HCT116 (cell line): ENCODE measurements around the gene DVL1. TPM values are rescaled to one million over a fixed set of nuclear protein-coding genes. Genes with fewer than 3 reads are reported as not detected.
A peak's percentile ranks its signal among the peaks of the same experiment; 100 is the strongest.

Experiments used
- ATAC-seq: fragments of 200-7000 bp; cut with Tn5 transposase; 2 replicates; pipeline ENCODE4 v1.9.1; 2020; ENCODE audit warnings: mild to moderate bottlenecking, moderate library complexity
- BruUV-seq: library from RNA; stranded (reverse); fragments of 400-500 nt; replicated peaks from 2 replicates; lab custom pipeline; 2021; lab: Mats Ljungman, UMichigan
- CTCF ChIA-PET: fragments of 300-600 bp; sonication (Branson Sonifier 250); formaldehyde crosslinking; loops from one replicate; lab custom pipeline; 2021; ENCODE audit warnings: antibody characterized with exemption; lab: Charles Lee
- POLR2A ChIA-PET: fragments of 300-600, 350-600 bp; sonication (Branson Sonifier 250); formaldehyde crosslinking; loops from one replicate; lab custom pipeline; 2021; ENCODE audit warnings: antibody characterized with exemption; lab: Charles Lee
- RAD21 ChIA-PET, 2 experiments: fragments of 300-600 bp; sonication (Branson Sonifier 250); formaldehyde crosslinking; loops; one replicate each; lab custom pipeline; 2023; ENCODE audit warnings: low total read pairs in 2 of 2; ENCODE audit not compliant: uncharacterized antibody in 2 of 2, unreplicated experiment in 2 of 2, low non-redundant PET in 1 of 2; lab: Charles Lee
- DNase-seq: peaks from one replicate; pipeline ENCODE4 v3.0.0-alpha.2; 2010; ENCODE audit warnings: low read depth, low spot score
- H2AFZ ChIP-seq: fragments of 200-600 bp; shearing (Covaris generic), sonication (generic); 2 replicates; pipeline ENCODE4 v1.6.1; 2017; ENCODE audit warnings: low read depth, mixed run types, mixed read lengths, antibody characterized with exemption, low read length; ENCODE audit not compliant: poor library complexity, severe bottlenecking
- H3K27ac ChIP-seq: 2 replicates; pipeline ENCODE4 v1.5.1; 2012; ENCODE audit warnings: low read depth, low read length
- H3K27me3 ChIP-seq: fragments of 200-600 bp; sonication (generic); 2 replicates; pipeline ENCODE4 v1.6.1; 2016; ENCODE audit warnings: mixed run types, low read length, mixed read lengths; ENCODE audit not compliant: insufficient read depth
- H3K36me3 ChIP-seq, 2 experiments: fragments of 200-500 bp in 1 of 2; fragments of 200-600 bp in 1 of 2; sonication (Bioruptor generic) in 1 of 2; sonication (generic) in 1 of 2; 2 replicates each; pipeline versions ENCODE4 v1.5.1 to v1.6.1; 2014 to 2016; ENCODE audit warnings: low read length in 2 of 2, inconsistent platforms in 1 of 2, mixed read lengths in 1 of 2, mixed run types in 1 of 2; ENCODE audit not compliant: insufficient read depth in 2 of 2, control insufficient read depth in 1 of 2
- H3K4me1 ChIP-seq, 2 experiments: fragments of 200-600 bp in 1 of 2; sonication (generic) in 1 of 2; 2 replicates each; pipeline versions ENCODE4 v1.5.1 to v1.6.1; 2012 to 2017; ENCODE audit warnings: low read length in 2 of 2, inconsistent platforms in 1 of 2, mild to moderate bottlenecking in 1 of 2, mixed read lengths in 1 of 2, mixed run types in 1 of 2, moderate library complexity in 1 of 2; ENCODE audit not compliant: insufficient read depth in 2 of 2, control insufficient read depth in 1 of 2
- H3K4me2 ChIP-seq: fragments of 200-600 bp; sonication (generic); 2 replicates; pipeline ENCODE4 v1.6.1; 2017; ENCODE audit warnings: mixed run types, low read length, mixed read lengths
- H3K4me3 ChIP-seq, 2 experiments: fragments of 200-600 bp in 1 of 2; sonication (generic) in 1 of 2; replicated peaks in 1 of 2; 2 replicates each; pipeline ENCODE4 v1.5.1; 2011 to 2016; ENCODE audit warnings: low read length in 2 of 2, control low read depth in 1 of 2, low read depth in 1 of 2, mild to moderate bottlenecking in 1 of 2, mixed read lengths in 1 of 2, mixed run types in 1 of 2
- H3K79me2 ChIP-seq: fragments of 200-600 bp; sonication (generic); 2 replicates; pipeline ENCODE4 v1.6.1; 2017; ENCODE audit warnings: mild to moderate bottlenecking, mixed run types, low read length, moderate library complexity, mixed read lengths; ENCODE audit not compliant: insufficient read depth
- H3K9ac ChIP-seq: fragments of 200-600 bp; sonication (generic); 2 replicates; pipeline ENCODE4 v1.6.1; 2016; ENCODE audit warnings: low read length, mixed read lengths
- H3K9me2 ChIP-seq: fragments of 200-600 bp; sonication (generic), shearing (Covaris generic); 2 replicates; pipeline ENCODE4 v1.6.1; 2017; ENCODE audit warnings: mixed run types, mild to moderate bottlenecking, moderate library complexity; ENCODE audit not compliant: insufficient read depth
- H3K9me3 ChIP-seq, 2 experiments: fragments of 200-500 bp in 1 of 2; fragments of 200-600 bp in 1 of 2; sonication (Bioruptor generic) in 1 of 2; sonication (generic) in 1 of 2; 2 replicates each; pipeline ENCODE4 v1.6.1; 2014 to 2017; ENCODE audit warnings: low read length in 2 of 2, mixed read lengths in 2 of 2, inconsistent platforms in 1 of 2, low read depth in 1 of 2, mild to moderate bottlenecking in 1 of 2, mixed run types in 1 of 2, moderate library complexity in 1 of 2; ENCODE audit not compliant: control insufficient read depth in 1 of 2, insufficient read depth in 1 of 2
- H4K20me1 ChIP-seq: fragments of 200-600 bp; sonication (generic), shearing (Covaris generic); 2 replicates; pipeline ENCODE4 v1.6.1; 2017; ENCODE audit warnings: mixed run types, mild to moderate bottlenecking, moderate library complexity; ENCODE audit not compliant: insufficient read depth
- EZH2 ChIP-seq: fragments of 200-600 bp; sonication (generic); IDR thresholded peaks from 2 replicates; pipeline ENCODE4 v1.6.1; 2017; ENCODE audit warnings: antibody characterized with exemption, mixed run types
- TCF7L2 ChIP-seq: IDR thresholded peaks from 2 replicates; pipeline ENCODE4 v1.7.0; 2011; ENCODE audit warnings: borderline replicate concordance, inconsistent platforms; ENCODE audit not compliant: insufficient read depth, insufficient read length; ENCODE audit errors: extremely low read depth
- ZFX ChIP-seq: fragments of 450-650 bp; IDR thresholded peaks from 2 replicates; pipeline ENCODE4 v1.6.1; 2017
- ZNF274 ChIP-seq: fragments of 200-500 bp; sonication (Bioruptor generic); IDR thresholded peaks from 2 replicates; pipeline ENCODE4 v1.6.1; 2014; ENCODE audit warnings: mild to moderate bottlenecking, low read depth, low read length, inconsistent platforms
- intact Hi-C: fragments of 100-400 bp; cut with micrococcal nuclease; formaldehyde crosslinking; loops from 2 replicates; pipeline ENCODE4 v1.10.0; 2022
- total RNA-seq: library from RNA; stranded (reverse); gene quantifications from one replicate; pipeline ENCODE4 v1.2.1, GENCODE V29; 2021; ENCODE audit not compliant: unreplicated experiment

The DVL1 gene
- total RNA-seq, 1 experiment from 2014 or later, result 160 TPM

DNA sequence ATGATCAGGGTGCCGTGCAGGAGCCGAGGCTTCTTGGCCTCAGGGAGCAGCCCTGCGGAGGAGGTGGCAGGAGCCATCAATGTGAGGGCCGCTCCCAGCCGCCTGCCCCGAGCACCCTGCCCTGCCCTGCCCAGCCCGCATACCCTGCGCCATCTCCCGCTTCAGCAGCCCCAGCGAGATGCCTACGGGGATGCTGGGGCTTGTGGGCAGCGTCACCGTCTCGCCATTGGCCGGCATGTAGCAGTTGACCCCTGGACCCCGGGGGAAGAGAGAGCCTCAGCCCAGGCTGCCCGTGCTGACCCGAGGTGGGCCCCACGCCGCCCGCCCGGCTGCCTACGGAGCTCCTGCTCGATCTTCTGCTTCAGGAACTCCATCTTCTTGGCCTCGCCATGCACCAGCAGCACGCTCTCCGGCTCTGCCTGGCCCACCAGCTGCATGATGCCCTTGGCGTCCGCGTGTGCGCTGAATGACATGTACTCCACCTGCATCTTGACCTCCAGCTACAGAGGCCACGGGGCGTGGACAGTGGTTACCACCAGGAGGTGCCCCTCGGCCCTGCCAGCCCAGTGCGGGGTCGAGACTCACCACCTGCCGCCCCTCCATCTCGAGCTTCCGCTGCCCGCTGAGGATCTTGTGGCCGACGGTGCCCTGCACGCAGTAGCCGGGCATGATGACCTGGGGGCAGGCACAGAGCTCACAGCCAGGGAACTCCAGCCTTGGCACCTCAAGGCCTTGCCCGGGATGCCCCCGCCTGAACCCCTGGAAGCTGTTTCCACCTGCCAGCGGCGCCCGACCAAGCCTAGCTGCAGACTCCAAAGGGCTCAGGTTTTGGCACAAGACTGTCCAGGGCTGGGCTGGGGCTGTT lies 36.5 kb downstream of the DVL1 start:
- RAD21 ChIA-PET, result no interaction called here
- ATAC-seq, result no peak
- peak overlapping the region; percentile 29; the same call in 1 of the 2 replicates for H3K27ac ChIP-seq
- H4K20me1 ChIP-seq, result peaks cover 3% of the 10 kb centered on the region; the same call in 1 of the 2 replicates
- H3K27me3 ChIP-seq, result no peaks in the 10 kb centered on the region
- BruUV-seq, result no TSS peak
- POLR2A ChIA-PET, result no interaction called here
- H3K4me1 ChIP-seq, result peaks cover 11 to 32% of the 10 kb centered on the region in 2 experiments
- no peak overlapping the region for H3K9ac ChIP-seq
- H3K4me3 ChIP-seq, result no peak overlapping the region
- H3K9me2 ChIP-seq, result no peaks in the 10 kb centered on the region
- no peak for TF ChIP-seq EZH2
- H3K36me3 ChIP-seq, result peaks cover 19 to 39% of the 10 kb centered on the region in 2 experiments
- CTCF ChIA-PET, result no interaction called here
- no peak overlapping the region for H3K4me2 ChIP-seq
- H2AFZ ChIP-seq, result no peak overlapping the region
- intact Hi-C loops, result no loop called here
- H3K79me2 ChIP-seq, result peaks cover 79% of the 10 kb centered on the region
- no peak for DNase-seq
- H3K9me3 ChIP-seq, result no peaks in the 10 kb centered on the region

DNA sequence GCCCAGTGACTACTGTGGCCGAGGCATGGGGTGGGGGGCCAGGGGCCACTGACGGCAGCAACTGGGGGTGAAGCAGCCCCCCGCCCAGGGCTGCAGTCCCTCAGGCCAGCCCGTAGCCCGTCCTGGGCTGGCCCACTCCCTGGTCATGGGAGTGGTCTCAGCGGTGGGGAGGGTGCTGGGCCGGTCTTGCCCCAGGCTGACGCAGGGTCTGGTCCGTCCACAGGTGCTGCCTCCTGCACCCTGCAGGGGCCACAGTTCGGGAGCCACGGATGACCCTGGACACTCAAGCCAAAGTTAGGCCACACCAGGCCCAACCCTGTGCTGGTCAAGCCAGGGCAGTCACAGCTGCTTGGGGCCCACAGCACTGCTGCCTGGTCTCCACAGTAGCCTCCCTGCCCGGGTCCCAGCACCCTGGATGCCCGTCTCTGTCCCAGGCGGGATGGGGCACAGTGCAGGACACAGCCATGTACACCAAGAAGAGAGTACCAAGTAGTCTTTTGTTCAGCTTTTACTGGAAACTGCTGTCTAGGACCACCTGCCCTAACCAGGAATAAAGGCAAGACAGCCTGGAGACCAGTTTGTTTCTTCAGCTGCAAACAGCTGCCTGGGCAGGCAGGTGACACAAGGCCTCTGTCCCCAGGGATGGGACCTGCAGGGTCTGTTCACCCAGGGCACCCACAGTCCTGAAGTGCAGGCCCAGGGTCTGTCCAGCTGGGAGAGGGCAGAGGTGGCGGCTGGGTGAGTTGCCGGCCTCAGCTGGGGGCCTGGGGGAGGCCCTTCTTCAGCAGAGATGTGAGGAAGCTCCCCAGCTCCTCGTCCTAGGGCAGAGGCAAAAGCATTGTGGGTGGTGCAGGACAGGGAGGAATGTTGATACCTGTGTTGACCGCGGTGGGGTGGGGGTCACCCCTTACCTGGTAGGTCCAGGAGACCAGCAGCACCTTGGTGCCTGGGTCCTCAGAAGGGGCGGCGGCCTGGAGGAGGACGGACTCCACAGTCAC lies 37.8 kb downstream of the DVL1 start:
- BruUV-seq, result no TSS peak
- intact Hi-C loops, result no loop called here

More for the DNA sequence above, 37.8 kb downstream of the DVL1 start:
- ChIA-PET POLR2A (no interaction called here), CTCF (no interaction called here), RAD21 (no interaction called here)
- Histone ChIP-seq H3K27ac (peak overlapping the region; percentile 99; the same call in 1 of the 2 replicates), H3K4me1 (peaks cover 11 to 33% of the 10 kb centered on the region in 2 experiments), H3K4me3 (no peak overlapping the region), H3K79me2 (peaks cover 77% of the 10 kb centered on the region), H3K4me2 (no peak overlapping the region), H3K9me2 (no peaks in the 10 kb centered on the region), H4K20me1 (peaks cover 3% of the 10 kb centered on the region; the same call in 1 of the 2 replicates), H2AFZ (no peak overlapping the region), H3K9me3 (no peaks in the 10 kb centered on the region), H3K9ac (no peak overlapping the region), H3K27me3 (no peaks in the 10 kb centered on the region), H3K36me3 (peaks cover 16 to 39% of the 10 kb centered on the region in 2 experiments)
- 0 out of 2 replicates have a peak, but pooled peaks have one; percentile 9 for TF ChIP-seq ZFX
- no peak for TF ChIP-seq TCF7L2
- TF ChIP-seq ZNF274, result no peak
- DNase-seq (no peak), ATAC-seq (no peak)
